OCI-LY3 (cell line): ENCODE measurements around the gene NBPF1.
"Not testable (repeated sequence)": the region's sequence is repeated elsewhere in the genome, so short reads cannot be mapped to it uniquely, and the experiment has no call there.

Experiments
- H2AFZ ChIP-seq: fragments of 200-600, 300-600 bp; shearing (Covaris generic); 2 replicates; pipeline ENCODE4 v1.6.0; 2014; ENCODE audit warnings: antibody characterized with exemption, low read depth, low read length
- H3K27ac ChIP-seq: fragments of 200-600, 300-600 bp; sonication (generic); 2 replicates; pipeline ENCODE4 v1.5.1; 2014; ENCODE audit warnings: mild to moderate bottlenecking, low read length, moderate library complexity, mixed read lengths
- H3K27me3 ChIP-seq: fragments of 200-600, 300-600 bp; sonication (generic); 2 replicates; pipeline ENCODE4 v1.6.1; 2014; ENCODE audit warnings: low read depth, low read length, mixed read lengths
- H3K36me3 ChIP-seq: fragments of 200-600, 300-600 bp; sonication (generic); replicated peaks from 2 replicates; pipeline ENCODE3; 2014; ENCODE audit warnings: low read depth, low read length, mixed read lengths
- H3K4me1 ChIP-seq: fragments of 300-600, 200-600 bp; sonication (generic); 2 replicates; pipeline ENCODE4 v1.6.1; 2014; ENCODE audit warnings: low read length, mixed read lengths
- H3K4me2 ChIP-seq: fragments of 200-600, 300-600 bp; sonication (generic); 2 replicates; pipeline ENCODE4 v1.6.1; 2014; ENCODE audit warnings: low read length, mixed read lengths
- H3K4me3 ChIP-seq: fragments of 300-600, 200-600 bp; sonication (generic); 2 replicates; pipeline ENCODE4 v1.5.1; 2014; ENCODE audit warnings: antibody characterized with exemption, mild to moderate bottlenecking, low read length, moderate library complexity
- H3K79me2 ChIP-seq: fragments of 300-600, 200-600 bp; shearing (Covaris generic); 2 replicates; pipeline ENCODE4 v1.6.1; 2014; ENCODE audit warnings: mild to moderate bottlenecking, low read length, mixed read lengths
- H3K9ac ChIP-seq: fragments of 300-600, 200-600 bp; shearing (Covaris generic); 2 replicates; pipeline ENCODE4 v1.6.0; 2014; ENCODE audit warnings: mild to moderate bottlenecking, low read length, moderate library complexity
- H3K9me3 ChIP-seq: fragments of 200-600, 300-600 bp; shearing (Covaris generic); 2 replicates; pipeline ENCODE4 v1.6.1; 2014; ENCODE audit warnings: low read length, mixed read lengths; ENCODE audit not compliant: insufficient read depth
- H4K20me1 ChIP-seq: fragments of 200-600, 300-600 bp; sonication (generic); 2 replicates; pipeline ENCODE4 v1.6.1; 2016; ENCODE audit warnings: low read length, mixed read lengths; ENCODE audit not compliant: insufficient read depth
- EZH2phosphoT487 ChIP-seq: fragments of 200-600 bp; shearing (Covaris generic); IDR thresholded peaks from 2 replicates; pipeline ENCODE4 v1.6.1; 2018; ENCODE audit warnings: antibody characterized with exemption, mixed run types, low read depth
- TF ChIP-seq, protein P1 (sequence below): fragments of 200-600, 300-600 bp; sonication (generic); IDR thresholded peaks from 2 replicates; pipeline ENCODE4 v1.5.1; 2014; ENCODE audit warnings: antibody characterized with exemption, low read length, low read depth

Gene NBPF1

DNA sequence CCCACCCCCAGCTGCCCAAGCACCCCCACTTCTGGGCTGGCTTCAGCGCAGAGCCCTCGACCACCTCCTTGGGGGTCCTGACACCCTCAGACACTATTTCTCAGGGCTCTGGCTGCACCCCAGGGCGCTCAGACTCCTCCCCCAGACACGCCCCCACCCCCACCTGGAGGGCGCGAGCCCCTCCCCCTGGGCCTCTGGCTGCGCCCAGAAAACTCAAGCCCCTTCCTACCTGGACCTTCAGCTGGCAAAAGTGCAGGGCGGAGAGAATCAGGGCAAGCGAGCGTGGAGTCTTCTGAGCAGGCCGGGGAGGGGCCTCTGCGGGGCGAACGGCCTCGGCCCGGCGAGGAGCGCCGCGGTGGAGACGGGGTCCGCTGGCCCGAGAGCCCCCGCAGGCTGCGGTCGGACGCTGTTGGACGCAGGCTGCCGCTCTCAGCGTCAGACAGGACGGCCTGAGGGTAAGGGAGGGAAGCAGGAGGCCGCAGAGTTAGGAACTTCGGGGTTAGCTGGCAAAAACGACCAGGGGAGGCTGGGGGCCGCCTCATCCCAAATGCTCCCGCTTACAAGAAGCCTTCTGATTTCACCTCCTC is 17.4 kb upstream of the NBPF1 start:
- no peak overlapping the region for H3K4me3 ChIP-seq
- H4K20me1 ChIP-seq = peaks cover 6% of the 10 kb centered on the region
- no peaks in the 10 kb centered on the region for H3K4me1 ChIP-seq
- no peaks in the 10 kb centered on the region for H3K27me3 ChIP-seq
- no peak overlapping the region for H3K27ac ChIP-seq
- H3K9ac ChIP-seq = no peak overlapping the region
- TF ChIP-seq, protein P1, sequence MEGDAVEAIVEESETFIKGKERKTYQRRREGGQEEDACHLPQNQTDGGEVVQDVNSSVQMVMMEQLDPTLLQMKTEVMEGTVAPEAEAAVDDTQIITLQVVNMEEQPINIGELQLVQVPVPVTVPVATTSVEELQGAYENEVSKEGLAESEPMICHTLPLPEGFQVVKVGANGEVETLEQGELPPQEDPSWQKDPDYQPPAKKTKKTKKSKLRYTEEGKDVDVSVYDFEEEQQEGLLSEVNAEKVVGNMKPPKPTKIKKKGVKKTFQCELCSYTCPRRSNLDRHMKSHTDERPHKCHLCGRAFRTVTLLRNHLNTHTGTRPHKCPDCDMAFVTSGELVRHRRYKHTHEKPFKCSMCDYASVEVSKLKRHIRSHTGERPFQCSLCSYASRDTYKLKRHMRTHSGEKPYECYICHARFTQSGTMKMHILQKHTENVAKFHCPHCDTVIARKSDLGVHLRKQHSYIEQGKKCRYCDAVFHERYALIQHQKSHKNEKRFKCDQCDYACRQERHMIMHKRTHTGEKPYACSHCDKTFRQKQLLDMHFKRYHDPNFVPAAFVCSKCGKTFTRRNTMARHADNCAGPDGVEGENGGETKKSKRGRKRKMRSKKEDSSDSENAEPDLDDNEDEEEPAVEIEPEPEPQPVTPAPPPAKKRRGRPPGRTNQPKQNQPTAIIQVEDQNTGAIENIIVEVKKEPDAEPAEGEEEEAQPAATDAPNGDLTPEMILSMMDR = no peak
- no peak for TF ChIP-seq EZH2phosphoT487
- H3K9me3 ChIP-seq = no peaks in the 10 kb centered on the region
- no peak overlapping the region for H3K4me2 ChIP-seq
- H3K36me3 ChIP-seq = peaks cover 6% of the 10 kb centered on the region
- no peaks in the 10 kb centered on the region for H3K79me2 ChIP-seq
- no peak overlapping the region for H2AFZ ChIP-seq

DNA sequence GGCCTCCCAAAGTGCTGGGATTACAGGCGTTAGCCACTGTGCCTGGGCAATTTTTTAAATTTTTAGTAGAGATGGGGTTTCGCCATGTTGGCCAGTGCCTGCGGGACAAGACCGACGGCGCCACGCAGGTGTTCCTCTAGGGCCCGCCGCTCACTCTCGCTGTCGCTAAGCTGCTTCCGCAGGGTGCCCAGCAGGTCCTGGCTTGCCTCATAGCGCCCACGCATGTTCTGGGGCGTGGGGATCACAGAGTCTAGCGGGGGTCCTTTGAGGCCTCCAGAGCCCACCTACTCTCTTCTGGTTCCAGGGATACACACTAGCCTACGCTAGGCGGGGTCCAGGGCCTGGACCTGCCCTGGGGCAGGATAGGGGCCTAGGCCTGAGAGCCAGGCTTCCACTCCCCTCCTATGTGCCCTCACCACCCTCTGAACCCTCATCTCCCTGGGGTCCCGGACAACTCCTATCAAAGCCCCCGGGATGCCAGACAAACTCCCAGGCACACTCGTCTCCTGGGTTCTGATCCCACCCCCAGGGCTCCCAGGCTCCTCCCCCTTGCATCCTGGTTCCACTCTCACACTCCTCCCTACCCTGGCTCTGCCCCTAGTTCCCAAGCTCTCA is 16.7 kb upstream of the NBPF1 start:
- H3K36me3 ChIP-seq, H4K20me1 ChIP-seq, H3K4me1 ChIP-seq, H3K4me3 ChIP-seq, H3K79me2 ChIP-seq, H3K9ac ChIP-seq, H2AFZ ChIP-seq, H3K27ac ChIP-seq, H3K9me3 ChIP-seq, H3K27me3 ChIP-seq, H3K4me2 ChIP-seq: not testable (repeated sequence)

DNA sequence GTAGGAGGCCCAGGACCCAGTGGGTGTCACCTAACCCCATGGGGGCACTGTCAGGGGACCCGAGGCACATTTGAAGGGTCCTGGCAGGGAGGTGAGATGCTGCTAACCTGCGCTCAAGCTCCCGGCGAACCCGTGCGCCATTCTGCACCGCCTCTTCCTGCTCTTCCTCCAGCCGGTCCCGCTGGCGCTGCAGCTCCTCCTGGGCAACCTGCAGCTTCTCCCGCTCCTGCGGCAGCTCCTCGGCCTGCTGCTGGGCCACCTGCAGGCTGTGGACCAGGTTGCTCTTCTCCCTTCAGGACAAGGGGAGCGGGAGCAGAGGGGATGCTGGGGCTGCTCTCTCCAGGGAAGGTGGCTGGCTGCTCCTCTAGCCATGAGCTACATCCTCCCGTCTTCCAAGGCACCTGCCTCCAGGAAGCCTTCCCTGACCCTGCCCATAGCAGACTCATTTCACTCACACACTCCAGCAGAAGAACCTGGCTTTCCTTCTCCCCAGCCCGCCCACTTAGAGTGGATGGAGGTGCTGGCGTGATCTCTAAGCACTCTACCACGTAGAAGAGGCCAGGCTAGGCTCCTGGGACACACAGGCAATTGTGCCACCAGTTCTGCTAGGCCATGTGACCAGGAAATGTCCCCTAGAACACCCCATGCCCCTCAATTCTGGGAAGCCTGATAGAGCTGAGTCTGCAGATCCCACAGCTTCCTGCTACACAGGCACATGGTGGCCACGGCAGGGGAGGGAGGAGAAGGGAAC is 15.2 kb upstream of the NBPF1 start:
- H3K9ac ChIP-seq = no peak overlapping the region
- no peak overlapping the region for H3K4me2 ChIP-seq
- no peaks in the 10 kb centered on the region for H3K27me3 ChIP-seq
- peaks cover 6% of the 10 kb centered on the region for H3K36me3 ChIP-seq
- H3K4me1 ChIP-seq = no peaks in the 10 kb centered on the region
- H4K20me1 ChIP-seq = peaks cover 6% of the 10 kb centered on the region
- H3K27ac ChIP-seq = no peak overlapping the region
- H3K9me3 ChIP-seq = no peaks in the 10 kb centered on the region
- H3K79me2 ChIP-seq = no peaks in the 10 kb centered on the region
- no peak for TF ChIP-seq EZH2phosphoT487
- TF ChIP-seq, protein P1 = no peak
- H3K4me3 ChIP-seq = no peak overlapping the region
- H2AFZ ChIP-seq = no peak overlapping the region

DNA sequence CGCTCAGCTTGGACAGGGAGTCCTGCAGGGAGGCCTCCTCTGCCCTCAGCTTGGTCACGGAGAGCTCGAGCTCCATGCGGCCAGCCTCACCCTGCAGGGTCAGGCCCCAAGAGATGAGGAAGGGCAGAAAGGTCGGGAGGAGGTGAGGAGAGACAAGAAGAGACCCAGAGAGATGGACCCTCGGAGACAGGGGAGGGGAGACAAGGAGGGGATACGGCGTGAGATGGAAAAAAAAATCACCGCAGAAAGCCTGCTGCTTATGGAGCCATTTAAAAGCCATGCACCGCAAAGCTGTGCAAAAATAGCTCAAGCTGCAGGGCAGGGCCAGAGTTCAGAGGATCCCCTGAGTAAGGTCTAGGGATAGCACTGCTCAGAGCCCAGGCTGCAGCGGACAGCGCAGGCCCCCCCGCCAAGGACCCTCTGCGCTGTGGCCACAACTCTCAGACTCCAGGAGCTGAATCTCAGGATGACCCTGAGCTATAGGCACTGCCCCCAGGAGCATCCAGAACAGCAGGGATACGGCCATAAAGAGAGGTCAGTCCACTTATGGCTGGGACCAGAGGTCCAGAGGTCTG is 13.1 kb upstream of the NBPF1 start:
- not testable (repeated sequence) for H3K79me2 ChIP-seq, H3K36me3 ChIP-seq, H3K9me3 ChIP-seq, H3K4me2 ChIP-seq, H3K27ac ChIP-seq, H3K4me3 ChIP-seq, H2AFZ ChIP-seq, H3K9ac ChIP-seq, H4K20me1 ChIP-seq, H3K4me1 ChIP-seq, H3K27me3 ChIP-seq
